Lower leg skin (tissue), 4 donors: ENCODE measurements around the gene LRIG1. TPM values are rescaled to one million over a fixed set of nuclear protein-coding genes. Genes with fewer than 3 reads are reported as not detected.

ENCODE experiments used
- DNase-seq, 2 donors: peaks; one replicate each; pipeline ENCODE4 v3.0.0-alpha.2; 2019; ENCODE audit warnings: low spot score in 2 of 2
- H3K4me3 ChIP-seq: fragments of 200-600 bp; sonication (generic); 2 replicates; pipeline ENCODE4 v1.5.1; 2017; ENCODE audit warnings: mild to moderate bottlenecking, low read depth; ENCODE audit not compliant: poor library complexity, severe bottlenecking
- CTCF ChIP-seq, 3 donors: fragments of 450-650 bp; IDR thresholded peaks; one replicate each; pipeline ENCODE4 v1.5.1; 2016; ENCODE audit warnings: antibody characterized with exemption in 3 of 3, mild to moderate bottlenecking in 3 of 3, moderate library complexity in 2 of 3
- POLR2A ChIP-seq, 2 donors: fragments of 450-650 bp; IDR thresholded peaks; one replicate each; pipeline ENCODE4 v1.6.1; 2016 to 2017; ENCODE audit warnings: antibody characterized with exemption in 2 of 2, mild to moderate bottlenecking in 1 of 2, moderate library complexity in 1 of 2
- WGBS, 2 donors: methylation state at CpG; one replicate each; pipeline ENCODE4 v1.1.5; 2018; 5-methylcytosine and 5-hydroxymethylcytosine counted together
- intact Hi-C: fragments of 100-400 bp; cut with DNase I; formaldehyde crosslinking; loops from one replicate; pipeline ENCODE4 v1.15.0; 2023; ENCODE audit warnings: low total_unique reads
- total RNA-seq, 4 donors: library from RNA; depleted of rRNA; stranded (reverse); fragments of >200 nt; gene quantifications; one replicate each; pipeline ENCODE4 v1.1.0, GENCODE V29; 2016

The LRIG1 gene
- total RNA-seq, 4 donors from 2014 or later: 53.3 to 91.5 (median 69.8) TPM

GRCh38 chr3:66517241-66517640 is 16.4 kb upstream of the LRIG1 start:
- intact Hi-C loops: no loop called here
- 60 to 61% methylated on average over 2 of the region's 2 CpGs for WGBS, 2 donors
- no peak for DNase-seq
- H3K4me3 ChIP-seq: no peak overlapping the region
- no peak for TF ChIP-seq POLR2A (IDR thresholded peaks at IDR 0.05)
- TF ChIP-seq CTCF (IDR thresholded peaks at IDR 0.05): no peak

- WGBS, 2 donors: 85 to 88% methylated on average over 7 of the region's 7 CpGs
- DNase-seq: no peak
- intact Hi-C loops: no loop called here
- TF ChIP-seq CTCF (IDR thresholded peaks at IDR 0.05) (no peak), POLR2A (IDR thresholded peaks at IDR 0.05) (no peak)
- no peak overlapping the region for H3K4me3 ChIP-seq
These were observed 7.6 kb upstream of the LRIG1 start for GRCh38 chr3:66508461-66508860.

GRCh38 chr3:66507423-66508260 is 6.8 kb upstream of the LRIG1 start:
- WGBS, 2 donors: 80 to 82% methylated on average over 8 of the region's 8 CpGs
- no peak for TF ChIP-seq CTCF (IDR thresholded peaks at IDR 0.05)
- no peak for TF ChIP-seq POLR2A (IDR thresholded peaks at IDR 0.05)
- intact Hi-C loops: no loop called here

GRCh38 chr3:66506154-66506553 is 5.3 kb upstream of the LRIG1 start:
- WGBS, 2 donors: 92 to 99% methylated on average over 6 of the region's 6 CpGs
- no peak overlapping the region for H3K4me3 ChIP-seq
- intact Hi-C loops: no loop called here
- TF ChIP-seq POLR2A (IDR thresholded peaks at IDR 0.05) (no peak), CTCF (IDR thresholded peaks at IDR 0.05) (no peak)
- DNase-seq: no peak

More at GRCh38 chr3:66507423-66508260, 6.8 kb upstream of the LRIG1 start:
- H3K4me3 ChIP-seq: no peak overlapping the region
- no peak for DNase-seq

GRCh38 chr3:66504850-66505641 is 4.2 kb upstream of the LRIG1 start:
- intact Hi-C loops: no loop called here
- no peak for TF ChIP-seq CTCF (IDR thresholded peaks at IDR 0.05)
- TF ChIP-seq POLR2A (IDR thresholded peaks at IDR 0.05): no peak
- 69 to 70% methylated on average over 7 of the region's 7 CpGs for WGBS, 2 donors
- no peak for DNase-seq
- H3K4me3 ChIP-seq: no peak overlapping the region
